GM10248 (cell line): ENCODE measurements around the gene RIT1.

Source experiments
- CTCF ChIA-PET: fragments of 300-600 bp; sonication (Branson Sonifier 250); formaldehyde crosslinking; extraction: SDS; loops from one replicate; lab custom pipeline; 2021; ENCODE audit warnings: antibody characterized with exemption; lab: Yijun Ruan, JAX
- POLR2A ChIA-PET: fragments of 350-650 bp; sonication (Branson Sonifier 250); formaldehyde crosslinking; extraction: SDS; loops from one replicate; lab custom pipeline; 2020; ENCODE audit warnings: antibody characterized with exemption; lab: Yijun Ruan, JAX
- DNase-seq: peaks from one replicate; pipeline ENCODE4 v3.0.0; 2012; ENCODE audit errors: extremely low spot score
- CTCF ChIP-seq: IDR thresholded peaks from 2 replicates; pipeline ENCODE4 v1.5.1; 2012; ENCODE audit warnings: mild to moderate bottlenecking, low read depth; ENCODE audit errors: extremely low read depth, missing control alignments, control extremely low read depth

RIT1 gene

GRCh38 chr1:155934936-155935590 is 23.9 kb upstream of the RIT1 start:
- no peak for TF ChIP-seq CTCF
- CTCF ChIA-PET = interaction anchor here (0.7 to 4.4 kb wide), 8 partner anchors 11 to 346 kb away, joined by 3 to 42 read pairs (median 4); partner anchors contain the start of gene ARHGEF2
- POLR2A ChIA-PET = interaction anchor here (0.6 to 2.5 kb wide), 7 partner anchors 11 to 823 kb away, joined by 3 to 11 read pairs (median 4); no protein-coding TSS in a partner anchor
- DNase-seq = no peak

- peak; percentile 95 for DNase-seq
- ChIA-PET CTCF (interaction anchor here (0.7 to 4.4 kb wide), 13 partner anchors 10 to 347 kb away, joined by 3 to 42 read pairs (median 4); partner anchors contain the start of gene ARHGEF2), POLR2A (interaction anchor here (0.6 to 2.5 kb wide), 6 partner anchors 8 to 407 kb away, joined by 3 to 14 read pairs (median 3); no protein-coding TSS in a partner anchor)
- no peak for TF ChIP-seq CTCF
Measured at GRCh38 chr1:155934097-155934935, 23.2 kb upstream of the RIT1 start, which contains the start of gene KHDC4. Gene KHDC4 (minus strand): TSS chr1:155934413. CDS start chr1:155934373, 40 bp downstream.

- CTCF ChIA-PET = interaction anchor here (0.6 to 4.4 kb wide), 10 partner anchors 11 to 141 kb away, joined by 3 to 42 read pairs (median 4); no protein-coding TSS in a partner anchor
- no peak for DNase-seq
- POLR2A ChIA-PET = interaction anchor here (0.6 to 2.5 kb wide), 4 partner anchors 9 to 406 kb away, joined by 3 to 14 read pairs (median 7); no protein-coding TSS in a partner anchor
- no peak for TF ChIP-seq CTCF
Measured at GRCh38 chr1:155933591-155934096, 22.5 kb upstream of the RIT1 start.

- no peak for TF ChIP-seq CTCF
- POLR2A ChIA-PET = interaction anchor here (0.7 to 1.1 kb wide), 6 partner anchors 9 to 133 kb away, joined by 3 to 4 read pairs (median 3); no protein-coding TSS in a partner anchor
- no peak for DNase-seq
- CTCF ChIA-PET = interaction anchor here (1.6 to 4.4 kb wide), 6 partner anchors 12 to 143 kb away, joined by 3 to 42 read pairs (median 12); no protein-coding TSS in a partner anchor
Measured at GRCh38 chr1:155932487-155932886, 21.3 kb upstream of the RIT1 start.

- no peak for DNase-seq
- POLR2A ChIA-PET = interaction anchor here (0.7 to 1.1 kb wide), 6 partner anchors 8 to 133 kb away, joined by 3 to 4 read pairs (median 3); no protein-coding TSS in a partner anchor
- CTCF ChIA-PET = interaction anchor here (1.6 to 4.4 kb wide), 5 partner anchors 20 to 143 kb away, joined by 3 to 42 read pairs (median 15); no protein-coding TSS in a partner anchor
- no peak for TF ChIP-seq CTCF
Measured at GRCh38 chr1:155932081-155932480, 20.9 kb upstream of the RIT1 start.
